Lung (tissue), 12 donors: Measurements from ENCODE around the gene CNMD. TPM values are rescaled to one million over a fixed set of nuclear protein-coding genes. Genes with fewer than 3 reads are reported as not detected.
A peak's percentile ranks its signal among the peaks of the same experiment; 100 is the strongest.
"Not testable (repeated sequence)": the region's sequence is repeated elsewhere in the genome, so short reads cannot be mapped to it uniquely, and the experiment has no call there.

Experiments
- ATAC-seq: fragments of 200-7000 bp; cut with Tn5 transposase; one replicate; pipeline ENCODE4 v1.9.1; 2020; ENCODE audit warnings: moderate number of reproducible peaks; ENCODE audit not compliant: insufficient read depth, low FRiP score
- DNase-seq, 3 donors: peaks; one replicate each; pipeline ENCODE4 v3.0.0-alpha.2; 2013 to 2017
- H3K27ac ChIP-seq, 2 donors: one replicate each; pipeline ENCODE4 v1.5.1; 2013; ENCODE audit warnings: mild to moderate bottlenecking in 2 of 2, moderate library complexity in 2 of 2, control low read depth in 1 of 2, inconsistent platforms in 1 of 2, low read depth in 1 of 2, low read length in 1 of 2
- H3K27me3 ChIP-seq, 3 donors: one replicate each; pipeline ENCODE4 v1.5.1; 2013; ENCODE audit warnings: low read length in 2 of 3; ENCODE audit not compliant: control insufficient read depth in 3 of 3, insufficient read depth in 3 of 3
- H3K36me3 ChIP-seq, 4 donors: one replicate each; pipeline ENCODE4 v1.5.1; 2013; ENCODE audit warnings: low read length in 4 of 4, mild to moderate bottlenecking in 1 of 4, moderate library complexity in 1 of 4; ENCODE audit not compliant: control insufficient read depth in 4 of 4, insufficient read depth in 4 of 4
- H3K4me1 ChIP-seq, 5 donors: one replicate each; pipeline ENCODE4 v1.5.1; 2013; ENCODE audit warnings: low read length in 5 of 5, mild to moderate bottlenecking in 2 of 5, moderate library complexity in 1 of 5; ENCODE audit not compliant: control insufficient read depth in 5 of 5, insufficient read depth in 5 of 5
- H3K4me3 ChIP-seq: one replicate; pipeline ENCODE4 v1.5.1; 2013; ENCODE audit warnings: mild to moderate bottlenecking, control low read depth, moderate library complexity
- H3K9ac ChIP-seq, 2 donors: one replicate each; pipeline ENCODE4 v1.5.1; 2013; ENCODE audit warnings: low read length in 2 of 2, control low read depth in 1 of 2; ENCODE audit not compliant: insufficient read depth in 1 of 2
- H3K9me3 ChIP-seq, 4 donors: one replicate each; pipeline ENCODE4 v1.5.1; 2013; ENCODE audit warnings: low read length in 3 of 4, mild to moderate bottlenecking in 1 of 4, moderate library complexity in 1 of 4; ENCODE audit not compliant: control insufficient read depth in 4 of 4, insufficient read depth in 3 of 4
- CTCF ChIP-seq: IDR thresholded peaks from 2 replicates; pipeline ENCODE4 v1.5.1; 2012; ENCODE audit warnings: mild to moderate bottlenecking; ENCODE audit errors: control extremely low read depth, extremely low read depth
- WGBS, 2 donors: extraction: QIAGEN DNeasy Blood & Tissue Kit; methylation state at CpG; one replicate each; pipeline ENCODE4 v1.1.7; 2013; 5-methylcytosine and 5-hydroxymethylcytosine counted together
- polyA plus RNA-seq, 2 donors: library from polyadenylated mRNA; stranded (reverse); fragments of 200-250 nt; gene quantifications; one replicate each; pipeline ENCODE4 v1.2.1, GENCODE V29; 2013
- total RNA-seq, 2 donors: library from RNA; depleted of rRNA in 1 of 2; stranded (reverse); fragments of >200 nt in 1 of 2; gene quantifications; one replicate each; pipeline ENCODE4 v1.2.1, GENCODE V29; 2014 to 2021
- donor health status: control.
- donor health status: control.
- donor health status: Bipolar disorder and iron deficiency.
- donor health status: healthy.
- donor health status: DM: yes; HTN: yes; CAD: no.

The CNMD gene
- total and polyA plus RNA-seq, 4 donors: 0.09 to 1.2 (median 0.10) TPM; not detected in 1

GRCh38 chr13:52712385-52712784 lies 27.2 kb downstream of the CNMD start:
- no peak for ATAC-seq
- no peaks in the 10 kb centered on the region for H3K36me3 ChIP-seq
- no peaks in the 10 kb centered on the region for H3K9me3 ChIP-seq
- H3K9ac ChIP-seq: no peak overlapping the region
- 86 to 87% methylated on average over 3 of the region's 3 CpGs for WGBS, 2 donors
- TF ChIP-seq CTCF: no peak
- no peaks in the 10 kb centered on the region for H3K4me1 ChIP-seq
- no peaks in the 10 kb centered on the region for H3K27me3 ChIP-seq
- no peak overlapping the region for H3K27ac ChIP-seq
- H3K4me3 ChIP-seq: no peak overlapping the region
- no peak for DNase-seq

- Histone ChIP-seq H3K4me1 (no peaks in the 10 kb centered on the region), H3K9me3 (no peaks in the 10 kb centered on the region), H3K27me3 (no peaks in the 10 kb centered on the region), H3K4me3 (no peak overlapping the region), H3K9ac (no peak overlapping the region), H3K27ac (no peak overlapping the region), H3K36me3 (no peaks in the 10 kb centered on the region)
- TF ChIP-seq CTCF: no peak
- WGBS, 2 donors: 83 to 86% methylated on average over 3 of the region's 3 CpGs
- ATAC-seq (no peak), DNase-seq (peak; percentile 9 to 16 (median 11))
Measured at GRCh38 chr13:52711286-52711685, 28.3 kb downstream of the CNMD start.

GRCh38 chr13:52708266-52708665 lies 31.4 kb downstream of the CNMD start:
- not testable (repeated sequence) for H3K9ac ChIP-seq, H3K4me3 ChIP-seq
- WGBS, 2 donors: 86 to 87% methylated on average over 12 of the region's 12 CpGs

GRCh38 chr13:52707375-52707774 lies 32.2 kb downstream of the CNMD start:
- no peak overlapping the region for H3K9ac ChIP-seq
- H3K9me3 ChIP-seq: no peaks in the 10 kb centered on the region
- ATAC-seq (no peak), DNase-seq (no peak)
- H3K27ac ChIP-seq: no peak overlapping the region
- H3K36me3 ChIP-seq: no peaks in the 10 kb centered on the region
- H3K4me3 ChIP-seq: no peak overlapping the region
- no peak for TF ChIP-seq CTCF
- WGBS, 2 donors: 75 to 85% methylated on average over 1 of the region's 1 CpG
- peaks cover 0 to 4% (median 0%) of the 10 kb centered on the region in 5 donors for H3K4me1 ChIP-seq
- no peaks in the 10 kb centered on the region for H3K27me3 ChIP-seq

More at GRCh38 chr13:52708266-52708665, 31.4 kb downstream of the CNMD start:
- not testable (repeated sequence) for H3K9me3 ChIP-seq, DNase-seq, H3K27me3 ChIP-seq, ATAC-seq, H3K36me3 ChIP-seq, H3K4me1 ChIP-seq, H3K27ac ChIP-seq
